Vagina (tissue), 2 donors: ENCODE measurements around the gene PRSS38. TPM values are rescaled to one million over a fixed set of nuclear protein-coding genes. Genes with fewer than 3 reads are reported as not detected.

Experiments used
- DNase-seq, 2 donors: peaks; one replicate each; pipeline ENCODE4 v3.0.0-alpha.2; 2017; ENCODE audit errors: extremely low spot score in 2 of 2
- H3K27ac ChIP-seq: fragments of 200-600 bp; sonication (generic); one replicate; pipeline ENCODE4 v1.5.1; 2019
- H3K27me3 ChIP-seq: fragments of 200-600 bp; sonication (generic); one replicate; pipeline ENCODE4 v1.5.1; 2019
- H3K36me3 ChIP-seq, 2 donors: fragments of 200-600 bp; sonication (generic); one replicate each; pipeline ENCODE4 v1.5.1; 2017 to 2019
- H3K4me1 ChIP-seq: fragments of 200-600 bp; sonication (generic); one replicate; pipeline ENCODE4 v1.5.1; 2019
- H3K4me3 ChIP-seq, 2 donors: fragments of 200-600 bp; sonication (generic); 1 replicate in 1 of 2; 2 replicates in 1 of 2; pipeline ENCODE4 v1.5.1; 2016 to 2019
- H3K9me3 ChIP-seq: fragments of 200-600 bp; sonication (generic); one replicate; pipeline ENCODE4 v1.5.1; 2019
- CTCF ChIP-seq, 3 experiments: fragments of 450-650 bp in 2 of 3; fragments of 200-600 bp in 1 of 3; sonication (generic) in 1 of 3; IDR thresholded peaks; one replicate each; pipeline ENCODE4 v1.5.1; 2017 to 2019; ENCODE audit warnings: antibody characterized with exemption in 3 of 3, mild to moderate bottlenecking in 2 of 3, moderate library complexity in 2 of 3
- POLR2A ChIP-seq, 2 donors: fragments of 450-650 bp; IDR thresholded peaks; one replicate each; pipeline ENCODE4 v1.6.1; 2017; ENCODE audit warnings: antibody characterized with exemption in 2 of 2, mild to moderate bottlenecking in 2 of 2, moderate library complexity in 2 of 2
- POLR2AphosphoS5 ChIP-seq, 2 donors: sonication (generic); formaldehyde crosslinking; IDR thresholded peaks; one replicate each; pipeline ENCODE4 v1.9.0; 2017; ENCODE audit warnings: antibody characterized with exemption in 2 of 2, mild to moderate bottlenecking in 2 of 2, low read depth in 1 of 2; ENCODE audit not compliant: insufficient read depth in 1 of 2
- intact Hi-C: fragments of 100-400 bp; cut with DNase I; formaldehyde crosslinking; loops from one replicate; pipeline ENCODE4 v1.15.1; 2023
- total RNA-seq: library from RNA; depleted of rRNA; stranded (reverse); fragments of >200 nt; gene quantifications from one replicate; pipeline ENCODE4 v1.2.3, GENCODE V29; 2016

The PRSS38 gene
- total RNA-seq, 1 donor from 2014 or later: not detected

GRCh38 chr1:227794817-227795192 is 20.7 kb upstream of the PRSS38 start:
- H3K4me1 ChIP-seq: peaks cover 27% of the 10 kb centered on the region
- no peak overlapping the region for H3K4me3 ChIP-seq
- intact Hi-C loops: no loop called here
- no peaks in the 10 kb centered on the region for H3K36me3 ChIP-seq
- H3K27me3 ChIP-seq: no peaks in the 10 kb centered on the region
- H3K27ac ChIP-seq: peak overlapping the region; percentile 73
- peak in 1 of 2 donors; percentile 85 for DNase-seq
- no peaks in the 10 kb centered on the region for H3K9me3 ChIP-seq
- TF ChIP-seq CTCF (IDR thresholded peaks at IDR 0.05): no peak
- TF ChIP-seq POLR2AphosphoS5 (IDR thresholded peaks at IDR 0.05; ENCODE audit: insufficient read depth in 1 of 2, low read depth in 1 of 2): no peak
- no peak for TF ChIP-seq POLR2A (IDR thresholded peaks at IDR 0.05)

GRCh38 chr1:227795732-227796131 is 19.7 kb upstream of the PRSS38 start:
- no peak for DNase-seq
- TF ChIP-seq POLR2AphosphoS5 (IDR thresholded peaks at IDR 0.05; ENCODE audit: insufficient read depth in 1 of 2, low read depth in 1 of 2): no peak
- H3K4me3 ChIP-seq: no peak overlapping the region
- intact Hi-C loops: no loop called here
- H3K27ac ChIP-seq: no peak overlapping the region
- no peaks in the 10 kb centered on the region for H3K27me3 ChIP-seq
- no peaks in the 10 kb centered on the region for H3K36me3 ChIP-seq
- H3K9me3 ChIP-seq: no peaks in the 10 kb centered on the region
- peaks cover 26% of the 10 kb centered on the region for H3K4me1 ChIP-seq

- TF ChIP-seq CTCF (IDR thresholded peaks at IDR 0.05) (no peak), POLR2A (IDR thresholded peaks at IDR 0.05) (no peak), POLR2AphosphoS5 (IDR thresholded peaks at IDR 0.05; ENCODE audit: insufficient read depth in 1 of 2, low read depth in 1 of 2) (no peak)
- DNase-seq: no peak
- H3K9me3 ChIP-seq: no peaks in the 10 kb centered on the region
- H3K27me3 ChIP-seq: no peaks in the 10 kb centered on the region
- intact Hi-C loops: no loop called here
- no peak overlapping the region for H3K4me3 ChIP-seq
- H3K27ac ChIP-seq: no peak overlapping the region
- H3K4me1 ChIP-seq: peaks cover 26% of the 10 kb centered on the region
- no peaks in the 10 kb centered on the region for H3K36me3 ChIP-seq
These were observed 19.0 kb upstream of the PRSS38 start for GRCh38 chr1:227796359-227796915.

GRCh38 chr1:227797144-227797543 is 18.3 kb upstream of the PRSS38 start:
- no peaks in the 10 kb centered on the region for H3K9me3 ChIP-seq
- no peak for TF ChIP-seq POLR2A (IDR thresholded peaks at IDR 0.05)
- TF ChIP-seq CTCF (IDR thresholded peaks at IDR 0.05): no peak
- TF ChIP-seq POLR2AphosphoS5 (IDR thresholded peaks at IDR 0.05; ENCODE audit: insufficient read depth in 1 of 2, low read depth in 1 of 2): no peak
- intact Hi-C loops: no loop called here
- H3K4me3 ChIP-seq: no peak overlapping the region
- no peaks in the 10 kb centered on the region for H3K36me3 ChIP-seq
- H3K27me3 ChIP-seq: no peaks in the 10 kb centered on the region
- H3K4me1 ChIP-seq: peaks cover 26% of the 10 kb centered on the region
- DNase-seq: no peak
- no peak overlapping the region for H3K27ac ChIP-seq

- no peak for DNase-seq
- no peak for TF ChIP-seq CTCF (IDR thresholded peaks at IDR 0.05)
- no peak for TF ChIP-seq POLR2AphosphoS5 (IDR thresholded peaks at IDR 0.05; ENCODE audit: insufficient read depth in 1 of 2, low read depth in 1 of 2)
- TF ChIP-seq POLR2A (IDR thresholded peaks at IDR 0.05): no peak
- Histone ChIP-seq H3K4me3 (no peak overlapping the region), H3K36me3 (no peaks in the 10 kb centered on the region), H3K9me3 (no peaks in the 10 kb centered on the region), H3K4me1 (peaks cover 26% of the 10 kb centered on the region), H3K27me3 (no peaks in the 10 kb centered on the region), H3K27ac (no peak overlapping the region)
- intact Hi-C loops: no loop called here
These were observed 17.9 kb upstream of the PRSS38 start for GRCh38 chr1:227797625-227798024.
